Activated CD4-positive, CD25-positive, alpha-beta regulatory T cell (primary cell): Measurements from ENCODE around the gene TEX26.
"Not testable (repeated sequence)": the region's sequence is repeated elsewhere in the genome, so short reads cannot be mapped to it uniquely, and the experiment has no call there.

ENCODE experiments used
- DNase-seq, 4 experiments: peaks; one replicate each; lab custom pipeline; 2025; lab: John Stamatoyannopoulos, UW

The TEX26 gene

DNA sequence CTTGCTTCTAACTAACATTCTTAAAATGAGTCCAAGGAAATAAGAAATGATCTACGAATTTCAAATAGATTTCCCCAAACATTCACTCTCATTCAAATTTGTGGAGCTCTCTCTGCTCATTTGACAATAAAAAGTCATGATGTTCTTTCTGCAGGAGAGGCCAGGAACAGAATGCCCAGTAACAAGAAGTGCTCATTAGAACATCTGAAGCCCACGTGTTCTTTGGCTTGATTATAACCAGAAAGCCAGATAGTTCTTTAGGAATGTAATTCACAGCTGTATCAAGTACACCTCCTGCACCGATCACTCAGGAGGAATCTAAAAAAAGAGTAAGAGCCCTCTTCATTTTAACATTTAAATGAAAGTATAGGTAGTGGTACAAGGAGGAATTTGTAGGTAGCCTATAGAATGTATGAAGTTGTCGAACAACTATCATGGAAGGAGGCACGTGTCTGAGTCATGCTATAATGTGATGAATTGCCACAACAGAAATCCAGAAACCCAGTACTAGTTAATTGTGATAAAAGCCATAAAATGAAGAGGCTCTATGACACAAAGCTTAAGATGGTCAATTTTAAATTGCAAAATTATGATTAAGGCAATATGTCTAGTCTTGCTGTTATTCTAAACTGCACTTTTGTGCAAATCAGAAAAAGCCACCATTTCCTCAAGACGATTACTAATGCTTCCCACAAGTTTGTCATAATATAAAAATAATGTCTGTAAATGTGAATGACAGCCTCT, 13.6 kb upstream of the TEX26 start:
- DNase-seq: no peak

DNA sequence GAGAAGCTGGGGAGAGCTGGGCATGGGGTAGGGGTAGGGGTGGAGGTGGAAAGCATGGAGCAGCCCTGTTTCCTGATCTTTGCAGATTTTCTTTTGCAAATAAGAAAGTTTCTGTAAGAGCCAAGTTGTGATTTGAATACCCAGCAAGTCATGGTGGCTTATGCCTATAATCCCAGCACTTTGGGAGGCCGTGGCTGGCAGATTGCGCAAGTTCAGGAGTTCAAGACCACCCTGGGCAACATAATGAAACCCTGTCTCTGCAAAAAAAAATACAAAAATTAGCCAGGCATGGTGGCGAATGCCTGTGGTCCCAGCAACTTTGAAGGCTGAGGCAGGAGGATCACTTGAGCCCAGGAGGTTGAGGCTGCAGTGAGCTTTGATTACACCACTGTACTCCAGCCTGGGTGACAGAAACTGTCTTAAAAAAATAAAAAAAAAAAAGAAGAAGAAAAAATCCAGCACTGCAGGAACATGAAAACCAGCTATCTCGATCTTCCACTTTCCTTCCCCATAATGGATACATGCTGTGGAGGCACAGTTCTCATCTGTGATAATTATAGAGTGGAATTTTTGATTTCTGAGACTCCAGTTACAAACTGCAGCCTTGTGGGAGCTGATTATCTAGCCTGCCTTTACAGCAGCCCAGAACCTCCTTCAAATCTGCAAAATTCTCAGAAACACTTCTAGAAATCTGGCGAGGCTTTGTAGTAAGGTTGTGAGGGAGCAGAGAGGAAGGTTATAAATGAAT, 12.1 kb upstream of the TEX26 start:
- no peak for DNase-seq

DNA sequence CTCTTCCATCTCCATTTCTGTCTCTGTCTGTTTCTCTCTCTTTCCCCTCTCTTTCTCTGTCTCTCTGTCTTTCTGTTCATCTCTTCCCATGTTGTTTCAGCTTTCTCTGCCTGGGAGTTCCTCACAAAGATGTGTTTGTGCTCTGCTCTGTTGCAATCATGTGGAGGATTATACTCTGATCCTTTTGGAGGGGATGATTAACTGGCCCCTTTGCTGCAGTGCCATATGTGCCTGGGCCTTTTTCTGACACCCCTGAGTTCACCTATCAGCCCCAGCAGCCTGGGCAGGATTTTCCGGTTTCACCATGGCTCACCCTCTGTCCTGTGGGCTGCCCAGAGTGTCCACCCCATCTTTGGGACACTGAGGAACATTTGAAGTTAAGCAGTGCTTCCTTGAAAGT, 9.0 kb upstream of the TEX26 start:
- DNase-seq: no peak

DNA sequence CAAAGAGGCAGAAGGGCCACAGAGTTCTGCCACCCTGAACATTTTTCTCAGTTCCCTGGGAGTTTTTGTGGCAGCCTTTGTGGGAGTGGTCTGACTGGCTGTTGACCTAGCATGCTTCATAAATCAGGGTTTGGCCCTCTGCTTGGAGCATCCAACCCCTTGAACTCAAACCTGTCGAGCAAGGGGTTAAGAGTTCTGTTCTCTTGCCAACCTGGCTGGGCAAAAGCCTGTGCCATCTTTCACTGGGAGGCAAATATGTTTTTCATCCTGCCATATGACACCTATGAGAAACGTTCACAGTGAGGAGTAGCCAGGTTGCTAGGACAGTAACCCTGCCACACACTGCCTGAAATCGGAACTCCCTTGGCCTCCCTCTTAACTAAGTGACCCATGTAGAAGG, 7.7 kb upstream of the TEX26 start:
- DNase-seq: no peak

DNA sequence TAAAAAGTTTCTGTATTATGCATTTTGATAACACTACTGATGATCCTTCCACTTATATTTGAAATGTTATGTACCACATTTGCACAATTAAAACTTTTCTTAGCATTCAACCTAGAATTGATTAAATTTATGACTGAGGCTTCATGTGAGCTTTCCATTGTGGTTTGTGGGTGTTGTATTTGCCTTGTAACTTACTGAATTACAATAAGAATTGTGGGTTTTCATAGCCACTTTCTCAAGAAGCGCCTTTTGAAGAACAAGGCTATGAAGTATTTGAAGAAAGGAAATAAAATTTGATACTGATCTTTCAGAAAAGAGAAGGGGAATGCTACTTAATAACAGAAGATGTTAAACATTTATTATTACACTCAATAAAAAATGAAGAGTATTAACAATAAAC, 7.0 kb upstream of the TEX26 start:
- no peak for DNase-seq

DNA sequence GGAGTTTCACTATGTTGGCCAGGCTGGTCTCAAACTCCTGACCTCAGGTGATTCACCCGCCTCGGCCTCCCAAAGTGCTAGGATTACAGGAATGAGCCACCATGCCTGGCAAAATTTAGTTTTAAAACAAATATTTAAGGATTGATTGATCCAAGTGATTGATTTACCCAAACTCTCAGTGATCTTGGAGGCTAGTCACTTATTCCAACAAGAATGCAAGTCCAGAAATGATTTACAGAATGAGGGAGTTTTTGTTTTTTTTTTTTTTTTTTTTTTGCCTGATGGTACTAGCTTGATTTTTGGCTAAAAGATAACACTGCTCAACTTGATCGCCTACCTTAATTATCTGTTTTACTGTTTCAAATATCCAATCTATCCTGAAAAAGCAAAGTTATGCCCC, 5.7 kb upstream of the TEX26 start:
- DNase-seq: no peak

DNA sequence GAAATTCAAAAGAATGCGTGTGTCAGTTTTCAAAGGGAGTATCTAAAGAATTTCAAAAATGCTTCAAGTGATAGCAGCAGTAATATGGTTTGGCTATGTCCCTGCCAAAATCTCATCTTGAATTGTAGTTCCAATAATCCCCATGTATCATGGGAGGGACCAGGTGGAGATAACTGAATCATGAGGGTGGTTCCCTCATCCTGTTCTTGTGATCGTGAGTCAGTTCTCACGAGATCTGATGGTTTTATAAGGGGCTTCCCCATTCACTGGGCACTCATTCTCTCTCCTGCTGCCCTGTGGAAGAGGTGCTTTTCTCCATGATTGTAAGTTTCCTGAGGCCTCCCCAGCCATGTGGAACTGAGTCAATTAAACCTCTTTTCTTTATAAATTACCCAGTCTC, 5.3 kb upstream of the TEX26 start:
- DNase-seq: not testable (repeated sequence)

DNA sequence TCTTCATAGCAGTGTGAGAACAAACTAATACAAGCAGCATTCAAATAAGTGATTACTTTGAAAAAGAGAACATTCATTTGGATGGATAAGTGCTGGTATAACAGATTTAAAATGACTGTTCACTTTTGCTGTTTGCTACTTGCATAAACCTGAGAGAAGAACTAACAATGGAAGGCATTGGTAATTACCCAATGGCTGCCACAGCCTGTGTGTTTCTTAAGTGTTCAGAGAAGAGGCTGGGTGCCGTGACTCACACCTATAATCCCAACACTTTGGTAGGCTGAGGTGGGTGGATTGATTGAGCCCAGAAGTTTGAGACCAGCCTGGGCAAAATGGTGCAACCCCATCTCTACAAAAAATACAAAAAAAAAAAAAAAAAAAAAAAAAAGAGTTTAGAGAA, 4.9 kb upstream of the TEX26 start:
- no peak for DNase-seq

DNA sequence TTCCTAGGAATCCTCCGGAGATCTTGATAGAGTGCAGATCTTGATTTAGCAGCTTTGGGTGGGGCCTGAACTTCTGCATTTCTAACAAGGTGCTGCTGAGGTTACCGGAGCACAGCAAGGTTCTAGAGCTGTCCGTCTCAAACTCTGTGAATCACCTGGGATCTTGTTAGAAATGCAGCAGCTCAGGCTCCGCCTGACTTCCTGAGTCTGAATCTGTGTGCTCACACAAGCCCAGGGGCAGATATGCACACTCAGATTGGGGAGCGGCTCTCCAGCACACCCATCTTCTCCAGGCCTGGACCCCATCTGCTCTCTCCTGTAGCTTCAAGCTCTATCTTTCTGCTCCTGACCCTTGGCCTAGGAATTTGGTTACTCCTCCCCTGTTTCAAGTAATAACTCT, 3.5 kb upstream of the TEX26 start:
- no peak for DNase-seq

DNA sequence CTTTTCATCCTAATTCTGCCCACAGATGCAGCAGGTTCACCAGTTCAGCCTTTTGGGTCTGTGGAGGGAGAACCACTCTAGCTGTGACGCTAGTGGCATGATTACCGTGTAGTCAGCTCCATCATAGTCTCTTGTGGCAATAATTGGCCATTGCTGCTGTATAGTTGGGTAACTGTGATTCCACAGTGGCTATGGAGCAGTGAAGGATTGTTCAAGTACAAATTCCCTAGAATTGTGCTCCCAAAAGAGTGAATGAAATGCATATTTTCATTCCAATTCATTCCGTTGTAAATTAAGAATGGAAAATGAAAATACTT, 856 bp downstream of the TEX26 start:
- DNase-seq: no peak

DNA sequence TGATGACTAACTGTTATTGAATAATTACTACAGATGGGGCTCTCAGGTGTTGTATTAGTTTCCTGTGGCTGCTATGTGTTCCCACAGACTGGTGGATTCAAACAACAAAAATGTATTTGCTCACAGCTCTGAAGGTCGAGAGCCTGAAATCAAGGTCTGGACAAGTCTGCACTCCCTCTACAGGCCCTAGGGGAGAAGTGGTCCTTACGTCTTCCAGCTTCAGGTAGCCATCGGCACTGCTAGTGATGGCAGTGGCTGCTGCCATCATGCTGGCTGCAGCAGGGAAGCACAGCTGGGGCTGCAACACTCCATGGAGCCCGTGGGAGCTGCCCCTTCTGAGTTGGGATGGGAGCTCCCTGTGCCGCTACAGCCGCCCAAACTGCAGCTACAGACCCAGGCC, 1.9 kb downstream of the TEX26 start:
- no peak for DNase-seq

DNA sequence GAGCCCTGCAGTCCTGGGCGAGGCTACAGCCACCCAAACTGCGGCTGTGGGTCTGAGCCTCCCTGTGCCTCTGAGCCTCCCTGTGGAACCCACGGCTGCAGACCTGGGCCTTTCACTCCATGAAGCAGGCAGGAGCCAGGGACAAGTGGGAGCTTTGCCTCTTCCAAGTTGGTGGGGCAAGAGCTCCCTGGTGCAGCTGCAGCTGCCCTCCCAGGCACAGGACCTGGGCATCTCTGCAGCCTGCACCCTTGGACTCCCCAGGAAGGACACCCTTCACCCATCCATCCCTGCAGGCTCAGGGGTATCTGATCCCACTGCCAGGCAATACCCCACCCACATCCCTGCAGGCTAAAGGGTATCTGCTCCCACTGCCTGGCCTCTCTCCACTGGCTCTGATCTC, 2.3 kb downstream of the TEX26 start:
- no peak for DNase-seq

DNA sequence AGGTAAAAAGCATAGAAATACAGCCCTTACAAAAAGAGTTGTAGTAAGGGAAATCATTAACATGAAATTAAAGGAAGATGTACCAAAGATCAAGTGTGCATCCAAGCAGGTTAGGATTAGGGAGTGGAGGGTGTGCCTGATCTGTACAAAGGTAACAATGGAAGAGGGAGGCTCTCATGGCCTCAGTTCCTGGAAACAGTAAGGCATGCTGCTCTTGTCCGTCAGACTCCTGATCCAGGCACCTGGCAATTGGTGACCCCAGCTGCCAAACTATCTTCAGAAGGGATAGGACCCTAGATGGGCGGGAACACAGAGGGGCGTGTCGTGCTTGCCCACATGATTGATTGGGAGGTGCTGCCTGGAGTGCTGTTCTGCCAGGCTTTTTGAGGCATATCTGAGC, 4.5 kb downstream of the TEX26 start:
- no peak for DNase-seq

DNA sequence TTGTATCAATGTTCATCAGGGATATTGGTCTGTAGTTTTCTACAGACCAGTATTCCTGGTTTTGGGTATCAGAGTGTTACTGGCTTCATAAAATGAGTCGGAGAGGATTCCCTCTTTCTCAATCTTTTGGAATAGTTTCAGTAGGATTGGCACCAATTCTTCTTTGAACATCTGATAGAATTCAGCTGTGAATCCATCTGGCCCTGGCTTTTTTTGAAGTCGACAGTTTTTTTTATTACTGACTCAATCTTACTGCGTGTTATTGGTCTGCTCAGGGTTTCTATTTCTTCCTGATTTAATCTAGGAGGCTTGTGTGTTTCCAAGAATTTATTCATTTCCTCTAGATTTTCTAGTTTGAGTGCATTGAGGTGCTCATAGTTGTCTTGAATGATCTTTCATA, 11.4 kb downstream of the TEX26 start:
- no peak for DNase-seq

DNA sequence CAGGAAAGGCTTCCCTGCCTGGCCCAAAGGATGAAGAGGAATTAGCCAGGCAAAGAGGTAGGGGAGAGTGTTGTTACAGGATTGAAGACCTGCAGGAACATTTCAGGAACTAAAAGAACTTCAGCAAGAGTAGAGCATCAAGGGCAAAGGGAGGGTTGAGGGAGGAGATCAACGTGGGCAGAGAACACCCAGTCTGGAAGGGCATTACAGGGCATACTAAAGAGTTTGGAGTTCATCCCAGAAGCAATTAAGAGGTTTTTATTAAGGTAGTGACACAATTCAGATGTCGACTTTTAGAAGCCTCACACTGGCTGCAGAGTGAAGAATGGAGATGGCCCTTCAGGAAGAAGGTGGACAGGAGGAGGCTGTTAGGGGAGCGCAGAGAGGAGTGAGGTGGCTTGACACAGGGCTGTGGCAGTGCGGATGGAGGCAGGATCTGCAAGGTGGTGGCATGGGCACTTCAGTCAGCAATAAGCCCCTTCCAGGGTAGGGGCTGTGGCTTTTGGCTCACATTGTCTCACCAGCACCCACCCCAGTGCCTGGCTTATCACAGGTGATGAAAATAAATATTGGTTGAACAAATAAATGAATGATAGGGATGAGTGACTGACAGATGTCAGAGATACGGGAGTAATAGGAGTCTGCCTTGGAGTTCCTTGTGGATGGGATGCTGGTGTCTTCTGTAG, 24.9 kb downstream of the TEX26 start:
- no peak for DNase-seq

DNA sequence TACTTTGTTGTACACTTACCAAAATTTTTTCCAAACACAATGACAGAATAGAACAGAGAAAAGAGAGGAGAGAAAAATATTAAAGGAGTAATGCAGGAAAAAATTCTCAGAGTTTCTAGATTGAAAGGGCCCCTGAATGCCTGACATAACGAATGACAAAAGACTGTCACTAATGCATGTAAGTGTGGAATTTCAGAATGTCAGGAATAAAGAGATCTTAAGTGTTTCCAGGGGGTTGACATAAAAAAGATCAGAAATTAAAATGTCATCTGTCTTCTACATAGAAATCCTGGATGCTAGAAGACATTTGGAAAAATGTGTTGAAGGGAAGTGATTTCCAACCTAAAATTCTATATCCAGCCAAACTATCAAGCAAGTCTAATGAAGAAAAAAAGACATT, 27.2 kb downstream of the TEX26 start:
- no peak for DNase-seq

DNA sequence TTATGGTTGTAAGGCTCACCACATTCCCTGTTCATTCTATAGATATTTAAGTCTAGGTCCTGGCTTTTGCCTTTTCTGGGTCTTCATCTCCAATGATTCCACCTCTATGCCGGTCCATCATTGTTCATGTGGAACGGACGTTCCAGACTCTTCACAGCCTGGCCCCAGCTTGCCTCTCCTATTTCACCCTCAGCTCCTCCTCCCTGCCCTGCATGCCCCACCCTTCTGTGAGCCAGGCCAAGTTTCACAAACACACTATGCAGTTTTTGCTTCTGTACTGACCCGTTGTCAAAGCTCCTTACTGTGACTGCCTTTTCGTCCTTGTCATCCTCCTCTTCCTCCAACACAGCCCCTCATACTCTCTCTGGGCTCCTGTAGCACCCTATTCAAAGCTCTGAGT, 31.3 kb downstream of the TEX26 start:
- no peak for DNase-seq

DNA sequence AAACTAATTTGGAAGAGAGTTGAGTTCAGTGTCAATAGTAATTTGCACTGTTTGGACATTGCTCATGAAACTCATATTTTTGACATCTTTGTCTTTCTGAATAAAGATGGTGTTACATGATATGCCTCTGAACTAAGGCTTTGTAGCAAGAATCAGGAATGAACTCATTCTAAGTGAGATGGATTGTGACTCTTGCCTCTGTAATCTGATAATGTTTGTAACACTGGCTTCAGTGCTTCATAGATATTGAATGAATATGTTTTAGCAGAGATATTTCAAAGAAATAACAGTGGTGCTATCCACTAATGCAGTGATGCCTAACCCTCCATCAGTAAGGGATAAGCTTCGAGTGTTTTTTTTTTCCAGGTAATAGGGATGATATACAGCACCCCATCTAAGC, 32.9 kb downstream of the TEX26 start:
- DNase-seq: no peak

DNA sequence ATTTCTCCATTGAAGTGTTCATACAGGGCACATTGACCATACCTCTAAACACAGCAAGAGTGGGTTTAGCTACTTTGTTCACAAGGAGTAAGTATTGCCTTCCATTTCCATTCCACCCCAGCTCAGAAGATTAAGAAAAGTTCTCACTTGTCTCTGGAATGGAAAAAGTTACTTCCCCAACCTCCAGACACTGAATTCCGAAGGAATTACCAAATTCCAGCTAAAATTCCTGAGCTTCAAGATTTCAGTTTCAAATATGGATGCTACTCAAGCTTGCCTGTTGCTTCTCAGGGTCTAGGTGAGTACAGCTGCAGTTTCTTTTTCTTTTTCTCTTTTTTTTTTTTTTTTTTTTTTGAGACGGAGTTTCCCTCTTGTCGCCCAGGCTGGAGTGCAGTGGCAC, 33.6 kb downstream of the TEX26 start:
- no peak for DNase-seq

DNA sequence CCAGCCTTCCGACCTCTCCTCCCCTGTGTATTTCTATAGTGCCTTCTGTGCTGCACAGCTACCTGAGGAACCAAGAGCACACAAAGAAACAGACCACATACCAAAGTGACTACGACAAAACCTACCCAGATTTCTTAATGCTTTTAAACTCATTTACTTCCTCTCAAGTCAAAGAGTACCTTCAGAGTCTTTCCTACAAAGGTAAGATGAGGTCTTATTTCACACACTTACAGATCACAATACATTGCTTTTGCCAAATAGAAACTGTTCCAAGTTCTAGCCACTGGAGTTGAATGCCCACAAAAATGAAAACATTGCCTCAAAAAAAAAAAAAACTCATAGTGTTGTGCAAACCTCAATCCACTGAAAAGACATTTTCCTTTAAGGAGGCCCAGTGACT, 36.4 kb downstream of the TEX26 start:
- DNase-seq: no peak

DNA sequence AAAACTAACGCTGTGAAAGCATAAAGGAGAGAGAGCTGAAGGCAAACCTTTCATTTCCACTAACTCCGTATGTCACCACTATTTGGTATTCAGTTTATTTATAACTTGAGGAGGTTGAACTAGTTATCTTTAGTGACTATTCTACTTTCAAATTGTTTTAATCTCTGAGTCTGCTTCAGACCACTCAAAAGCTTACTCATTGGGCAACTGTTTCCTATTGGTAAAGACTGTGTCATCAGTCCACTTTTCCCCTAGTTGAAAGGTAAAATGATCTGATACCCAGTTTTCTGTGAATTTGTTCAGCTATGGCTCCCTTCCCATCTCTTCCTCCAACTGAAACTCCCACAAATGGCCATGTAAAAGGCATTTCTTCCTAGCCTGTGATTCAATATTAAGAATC, 39.1 kb downstream of the TEX26 start:
- DNase-seq: no peak

DNA sequence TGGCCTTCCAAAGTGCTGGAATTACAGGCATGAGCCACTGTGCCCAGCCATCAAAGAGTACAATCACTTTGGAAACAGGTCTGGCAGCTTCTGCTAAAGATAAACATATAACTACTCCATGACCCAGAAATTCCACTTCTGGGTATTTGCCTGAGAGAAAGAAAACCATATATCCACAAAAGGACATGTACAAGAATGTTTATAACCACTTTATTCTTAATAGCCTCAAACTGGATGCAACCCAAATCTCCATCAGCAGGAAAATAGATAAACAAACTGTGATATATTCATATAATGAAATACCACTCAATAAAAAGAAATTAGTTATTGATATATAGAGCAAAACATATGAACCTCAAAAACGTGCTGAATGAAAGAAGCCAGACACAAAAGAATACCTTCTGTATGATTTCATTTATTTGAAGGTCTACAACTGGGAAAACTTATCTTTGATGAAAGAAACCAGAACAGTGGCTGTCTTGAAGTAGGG, 40.5 kb downstream of the TEX26 start:
- no peak for DNase-seq

DNA sequence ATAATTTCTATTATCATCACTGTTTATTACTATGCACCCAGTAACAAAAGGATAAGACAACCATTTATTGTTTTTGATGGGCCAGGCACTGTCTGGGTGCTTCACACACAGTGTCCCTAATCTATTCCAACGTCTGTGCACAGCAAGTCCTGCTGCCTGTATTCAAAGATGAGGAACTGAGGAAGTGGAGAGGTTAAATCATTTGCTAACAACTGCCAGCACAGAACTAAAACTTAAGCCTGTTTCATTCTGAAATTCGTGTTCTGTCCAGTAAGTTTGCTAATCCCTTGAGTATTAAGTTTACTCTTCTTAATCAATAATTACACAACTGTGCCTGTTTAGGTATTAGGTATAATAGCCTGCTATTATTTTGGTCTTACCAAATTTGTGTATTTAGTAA, 41.9 kb downstream of the TEX26 start:
- no peak for DNase-seq
